Thyroid gland (tissue), 4 donors: ENCODE data around the gene PDE4B.

Source experiments
- CTCF ChIP-seq, 6 experiments: fragments of 200-600 bp in 3 of 6; fragments of 450-650 bp in 3 of 6; sonication (generic) in 3 of 6; IDR thresholded peaks; one replicate each; pipeline ENCODE4 v1.5.1; 2016 to 2019; ENCODE audit warnings: antibody characterized with exemption in 6 of 6, mild to moderate bottlenecking in 2 of 6, inconsistent platforms in 1 of 6, moderate library complexity in 1 of 6
- POLR2A ChIP-seq, 2 donors: fragments of 450-650 bp; IDR thresholded peaks; one replicate each; pipeline ENCODE4 v1.6.1; 2017; ENCODE audit warnings: antibody characterized with exemption in 2 of 2, mild to moderate bottlenecking in 2 of 2, moderate library complexity in 1 of 2

- no peak for TF ChIP-seq CTCF (IDR thresholded peaks at IDR 0.05)
- no peak for TF ChIP-seq POLR2A (IDR thresholded peaks at IDR 0.05)
These were observed 438.5 kb downstream of the PDE4B start for GRCh38 chr1:66231217-66231616.
